Measurements from ENCODE around the gene PWWP2B.

The PWWP2B gene

GRCh38 chr10:132449051-132449810 lies 52.2 kb downstream of the PWWP2B start:
- no peak for DNase-seq

- DNase-seq: no peak
Measured at GRCh38 chr10:132449811-132450181, 52.8 kb downstream of the PWWP2B start.

- no peak for DNase-seq
Measured at GRCh38 chr10:132450466-132450824, 53.4 kb downstream of the PWWP2B start.

GRCh38 chr10:132450825-132451505 lies 54.0 kb downstream of the PWWP2B start:
- no peak for DNase-seq

- DNase-seq: no peak
Measured at GRCh38 chr10:132451506-132452215, 54.7 kb downstream of the PWWP2B start.

- peak; percentile 61 for DNase-seq
Measured at GRCh38 chr10:132452216-132452650, 55.2 kb downstream of the PWWP2B start.

GRCh38 chr10:132452651-132453469 lies 55.9 kb downstream of the PWWP2B start:
- peak; percentile 90 for DNase-seq

GRCh38 chr10:132453470-132453861 lies 56.5 kb downstream of the PWWP2B start:
- DNase-seq: no peak

- no peak for DNase-seq
Measured at GRCh38 chr10:132454296-132455198, 57.5 kb downstream of the PWWP2B start.

- no peak for DNase-seq
Measured at GRCh38 chr10:132455441-132455971, 58.5 kb downstream of the PWWP2B start.

GRCh38 chr10:132455986-132456847 lies 59.2 kb downstream of the PWWP2B start:
- DNase-seq: no peak

- DNase-seq: no peak
Measured at GRCh38 chr10:132456881-132457280, 59.9 kb downstream of the PWWP2B start.

GRCh38 chr10:132457328-132458070 lies 60.5 kb downstream of the PWWP2B start:
- no peak for DNase-seq

GRCh38 chr10:132458071-132458585 lies 61.1 kb downstream of the PWWP2B start:
- no peak for DNase-seq

GRCh38 chr10:132458586-132459300 lies 61.7 kb downstream of the PWWP2B start:
- peak; percentile 72 for DNase-seq

GRCh38 chr10:132459301-132460003 lies 62.5 kb downstream of the PWWP2B start:
- no peak for DNase-seq

GRCh38 chr10:132460071-132460470 lies 63.1 kb downstream of the PWWP2B start:
- DNase-seq: no peak

- DNase-seq: no peak
Measured at GRCh38 chr10:132460691-132461090, 63.7 kb downstream of the PWWP2B start.

Measured in activated naive CD4-positive, alpha-beta T cell treated with anti-CD3 and anti-CD28 coated beads, Interleukin-2, amount 50 U/mL, for 16 hours (primary cell).